A549 (cell line): ENCODE data around the gene DQX1. TPM values are rescaled to one million over a fixed set of nuclear protein-coding genes. Genes with fewer than 3 reads are reported as not detected.

Experiments used
- ATAC-seq, 2 experiments: fragments of 200-7000 bp in 1 of 2; fragments of >200 bp in 1 of 2; cut with Nextera tagmentation in 1 of 2; cut with Tn5 transposase in 1 of 2; 3 replicates each; pipeline versions ENCODE4 v1.8.0 to v1.9.1; 2018 to 2020; ENCODE audit warnings: mild to moderate bottlenecking in 1 of 2, moderate library complexity in 1 of 2
- CTCF ChIA-PET: fragments of 300-600 bp; sonication (Branson Sonifier 250); formaldehyde crosslinking; extraction: SDS; loops from one replicate; lab custom pipeline; 2021; ENCODE audit warnings: antibody characterized with exemption, inconsistent platforms; lab: Yijun Ruan, JAX
- POLR2A ChIA-PET: fragments of 350-600 bp; formaldehyde crosslinking; extraction: SDS; loops from one replicate; lab custom pipeline; 2021; ENCODE audit warnings: antibody characterized with exemption, inconsistent platforms; lab: Yijun Ruan, JAX
- DNase-seq, 2 experiments: peaks; one replicate each; pipeline versions ENCODE4 v3.0.0 to v3.0.0-alpha.2; 2011 to 2016; ENCODE audit warnings: low read depth in 1 of 2, low spot score in 1 of 2
- FAIRE-seq: peaks from 2 replicates; lab custom pipeline; 2011; peaks lifted over from hg19 to GRCh38; lab: Jason Lieb, UNC
- H3K27ac ChIP-seq, 2 experiments: fragments of >200 bp; sonication (Bioruptor Twin); formaldehyde crosslinking; 3 replicates each; pipeline ENCODE4 v1.5.1; 2016 to 2017
- H3K4me1 ChIP-seq: fragments of >200 bp; sonication (Bioruptor Twin); formaldehyde crosslinking; 3 replicates; pipeline ENCODE4 v1.6.1; 2016
- H3K4me2 ChIP-seq: fragments of >200 bp; sonication (Bioruptor Twin); formaldehyde crosslinking; 3 replicates; pipeline ENCODE4 v1.6.1; 2016
- H3K4me3 ChIP-seq: fragments of >200 bp; sonication (Bioruptor Twin); formaldehyde crosslinking; 3 replicates; pipeline ENCODE4 v1.5.1; 2016
- H3K9me3 ChIP-seq: fragments of >200 bp; sonication (Bioruptor Twin); formaldehyde crosslinking; 3 replicates; pipeline ENCODE4 v1.6.1; 2016
- CEBPB ChIP-seq, 2 experiments: fragments of >200 bp in 1 of 2; sonication (Bioruptor Twin) in 1 of 2; formaldehyde crosslinking in 1 of 2; IDR thresholded peaks; 2 replicates each; pipeline ENCODE4 v1.6.1; 2012 to 2016
- EHMT2 ChIP-seq: fragments of 200-600 bp; sonication (generic); IDR thresholded peaks from 2 replicates; pipeline ENCODE4 v1.6.1; 2016; ENCODE audit warnings: antibody characterized with exemption, low read depth, mild to moderate bottlenecking, moderate library complexity
- ELK1 ChIP-seq: fragments of 150-350 bp; IDR thresholded peaks from 2 replicates; pipeline ENCODE4 v1.6.1; 2014; ENCODE audit warnings: low read depth, mild to moderate bottlenecking, low read length
- ESRRA ChIP-seq: fragments of 150-350 bp; IDR thresholded peaks from 2 replicates; pipeline ENCODE4 v1.6.1; 2014; ENCODE audit warnings: mild to moderate bottlenecking, low read length, borderline replicate concordance
- FOSB ChIP-seq: fragments of 250-450 bp; sonication (Bioruptor Pico); IDR thresholded peaks from 2 replicates; pipeline ENCODE4 v1.5.0; 2020; ENCODE audit warnings: mild to moderate bottlenecking, moderate library complexity
- GATA3 ChIP-seq: IDR thresholded peaks from 2 replicates; pipeline ENCODE4 v1.6.1; 2012; ENCODE audit warnings: borderline replicate concordance
- HDAC2 ChIP-seq: fragments of 200-600 bp; sonication (generic); IDR thresholded peaks from 2 replicates; pipeline ENCODE4 v1.6.1; 2016
- HOXA7 ChIP-seq: fragments of 250-450 bp; sonication (Bioruptor Pico); IDR thresholded peaks from 2 replicates; pipeline ENCODE4 v1.5.0; 2020; ENCODE audit warnings: mild to moderate bottlenecking, moderate library complexity
- HOXB5 ChIP-seq: fragments of 250-450 bp; sonication (Bioruptor Pico); IDR thresholded peaks from 2 replicates; pipeline ENCODE4 v1.5.0; 2020; ENCODE audit warnings: mild to moderate bottlenecking, moderate library complexity
- KDM1A ChIP-seq: fragments of 200-600 bp; sonication (generic); IDR thresholded peaks from 2 replicates; pipeline ENCODE4 v1.6.1; 2016; ENCODE audit warnings: low read depth, mild to moderate bottlenecking
- MAFK ChIP-seq: fragments of 450-650 bp; IDR thresholded peaks from 2 replicates; pipeline ENCODE4 v1.6.1; 2014; ENCODE audit not compliant: partially characterized antibody
- NFE2L2 ChIP-seq: fragments of 150-350 bp; conservative IDR thresholded peaks from 2 replicates; pipeline ENCODE4 v1.6.1; 2014; ENCODE audit warnings: low read length
- NPAS2 ChIP-seq: fragments of 250-450 bp; sonication (Bioruptor Pico); IDR thresholded peaks from 2 replicates; pipeline ENCODE4 v1.8.0; 2022; ENCODE audit warnings: mild to moderate bottlenecking, moderate library complexity, borderline replicate concordance
- NR3C1 ChIP-seq: fragments of >200 bp; sonication (Bioruptor Twin); formaldehyde crosslinking; IDR thresholded peaks from 3 replicates; pipeline ENCODE4 v1.6.1; 2017
- RAD21 ChIP-seq, 2 experiments: fragments of >200 bp in 1 of 2; sonication (Bioruptor Twin) in 1 of 2; formaldehyde crosslinking in 1 of 2; IDR thresholded peaks in 1 of 2; conservative IDR thresholded peaks in 1 of 2; 2 replicates in 1 of 2; 3 replicates in 1 of 2; pipeline ENCODE4 v1.6.1; 2012 to 2018; ENCODE audit warnings: inconsistent platforms in 1 of 2
- RCOR1 ChIP-seq: fragments of 150-350 bp; IDR thresholded peaks from 2 replicates; pipeline ENCODE4 v1.6.1; 2014; ENCODE audit warnings: antibody characterized with exemption, low read length, low read depth
- RNF2 ChIP-seq: fragments of 200-600 bp; sonication (generic); IDR thresholded peaks from 2 replicates; pipeline ENCODE4 v1.6.1; 2016; ENCODE audit warnings: low read depth, mild to moderate bottlenecking, antibody characterized with exemption, moderate library complexity, borderline replicate concordance
- SREBF2 ChIP-seq: fragments of 450-650 bp; IDR thresholded peaks from 2 replicates; pipeline ENCODE4 v1.6.1; 2014; ENCODE audit warnings: mild to moderate bottlenecking, moderate library complexity
- TFCP2L1 ChIP-seq: fragments of 250-450 bp; sonication (Bioruptor Pico); IDR thresholded peaks from 2 replicates; pipeline ENCODE4 v1.5.0; 2021; ENCODE audit warnings: mild to moderate bottlenecking
- ZC3H11A ChIP-seq: fragments of 450-650 bp; IDR thresholded peaks from 2 replicates; pipeline ENCODE4 v1.6.1; 2014; ENCODE audit warnings: antibody characterized with exemption, mild to moderate bottlenecking
- ZFP36 ChIP-seq: fragments of 450-650 bp; IDR thresholded peaks from 2 replicates; pipeline ENCODE4 v1.6.1; 2014; ENCODE audit warnings: borderline replicate concordance; ENCODE audit not compliant: partially characterized antibody
- ZNF302 ChIP-seq: fragments of 250-450 bp; sonication (Bioruptor Pico); IDR thresholded peaks from 2 replicates; pipeline ENCODE4 v1.9.0; 2021; ENCODE audit warnings: inconsistent platforms, mild to moderate bottlenecking, moderate library complexity
- WGBS: methylation state at CpG from one replicate; pipeline ENCODE4 v1.1.6; 2017; ENCODE audit errors: missing lambda C conversion rate; 5-methylcytosine and 5-hydroxymethylcytosine counted together
- polyA plus RNA-seq, 4 experiments: library from polyadenylated mRNA; depleted of rRNA in 3 of 4; stranded (reverse); fragments of >200 nt; fragmentation: RNase III in 1 of 4; extraction: RNeasy Plus Mini Kit Qiagen cat#74134 plus additional on column Dnase treatment in 1 of 4; gene quantifications; 2 replicates in 3 of 4; 3 replicates in 1 of 4; pipeline ENCODE4 v1.2.3, GENCODE V29; 2011 to 2017
- TF ChIP-seq, protein P1 (sequence below): fragments of 250-450 bp; sonication (Bioruptor Pico); IDR thresholded peaks from 2 replicates; pipeline ENCODE4 v1.5.0; 2020; ENCODE audit warnings: low read depth, mild to moderate bottlenecking, moderate library complexity

DQX1 gene
- polyA plus RNA-seq, 2 of the 4 experiments (the other 2 are of a cell fraction): 0.15 to 0.39 TPM

DNA sequence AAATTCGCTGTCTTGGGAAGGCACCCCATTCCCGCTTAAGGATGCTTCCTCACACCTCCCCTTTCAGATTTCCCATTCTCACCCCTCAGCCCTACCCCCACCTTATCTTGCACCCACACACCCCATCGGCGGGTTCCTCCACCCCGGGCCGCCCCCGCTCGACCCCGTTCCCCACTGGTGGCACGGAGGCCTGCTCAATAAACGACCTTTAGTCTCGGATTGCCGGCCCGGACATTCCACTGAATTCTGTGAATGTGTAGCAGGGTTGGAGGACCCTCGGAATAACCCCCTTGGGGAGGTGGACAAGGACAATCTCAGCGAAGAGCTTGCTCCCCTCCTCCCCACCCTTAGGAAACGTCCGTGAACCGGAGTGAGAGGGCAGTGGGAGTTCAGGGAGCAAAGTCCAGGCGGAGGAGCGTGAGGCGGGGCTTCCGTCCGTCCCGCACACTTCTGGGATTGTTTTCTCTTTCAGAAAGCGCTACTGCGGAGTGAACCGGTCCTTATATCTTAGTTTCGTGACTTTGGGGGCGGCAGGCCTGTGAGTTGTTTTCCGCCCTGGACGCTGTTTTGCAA, 23.8 kb downstream of the DQX1 start:
- ChIA-PET POLR2A (interaction anchor here (1.8 kb wide), 1 partner anchor 19 kb away, joined by 11 read pairs; the partner anchor contains the start of genes CCDC142 and TTC31), CTCF (interaction anchor here (1.0 to 15.5 kb wide), 4 partner anchors 15 to 111 kb away, joined by 3 to 184 read pairs (median 10); partner anchors contain the start of genes CCDC142 and TTC31)
- H3K4me2 ChIP-seq: peak overlapping the region; percentile 72
- H3K4me3 ChIP-seq: peak overlapping the region; percentile 54
- H3K4me1 ChIP-seq: peaks cover 29% of the 10 kb centered on the region
- WGBS: 53% methylated on average over 27 of the region's 32 CpGs
- DNase-seq (no peak), FAIRE-seq (no peak), ATAC-seq (no peak)
- 0 out of 2 replicates have a peak, but pooled peaks have one; percentile 9 for TF ChIP-seq GATA3
- no peak for TF ChIP-seq RAD21 (conservative IDR thresholded peaks at IDR 0.05 in 1 of 2, IDR thresholded peaks at IDR 0.05 in 1 of 2)
- TF ChIP-seq RCOR1: no peak
- no peak for TF ChIP-seq SREBF2
- TF ChIP-seq, protein P1, sequence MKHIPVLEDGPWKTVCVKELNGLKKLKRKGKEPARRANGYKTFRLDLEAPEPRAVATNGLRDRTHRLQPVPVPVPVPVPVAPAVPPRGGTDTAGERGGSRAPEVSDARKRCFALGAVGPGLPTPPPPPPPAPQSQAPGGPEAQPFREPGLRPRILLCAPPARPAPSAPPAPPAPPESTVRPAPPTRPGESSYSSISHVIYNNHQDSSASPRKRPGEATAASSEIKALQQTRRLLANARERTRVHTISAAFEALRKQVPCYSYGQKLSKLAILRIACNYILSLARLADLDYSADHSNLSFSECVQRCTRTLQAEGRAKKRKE (CRISPR knock-in tag): no peak
- no peak for TF ChIP-seq NR3C1
- no peak for TF ChIP-seq EHMT2
- H3K9me3 ChIP-seq: no peaks in the 10 kb centered on the region
- peak overlapping the region; percentile 83 to 96 for H3K27ac ChIP-seq

DNA sequence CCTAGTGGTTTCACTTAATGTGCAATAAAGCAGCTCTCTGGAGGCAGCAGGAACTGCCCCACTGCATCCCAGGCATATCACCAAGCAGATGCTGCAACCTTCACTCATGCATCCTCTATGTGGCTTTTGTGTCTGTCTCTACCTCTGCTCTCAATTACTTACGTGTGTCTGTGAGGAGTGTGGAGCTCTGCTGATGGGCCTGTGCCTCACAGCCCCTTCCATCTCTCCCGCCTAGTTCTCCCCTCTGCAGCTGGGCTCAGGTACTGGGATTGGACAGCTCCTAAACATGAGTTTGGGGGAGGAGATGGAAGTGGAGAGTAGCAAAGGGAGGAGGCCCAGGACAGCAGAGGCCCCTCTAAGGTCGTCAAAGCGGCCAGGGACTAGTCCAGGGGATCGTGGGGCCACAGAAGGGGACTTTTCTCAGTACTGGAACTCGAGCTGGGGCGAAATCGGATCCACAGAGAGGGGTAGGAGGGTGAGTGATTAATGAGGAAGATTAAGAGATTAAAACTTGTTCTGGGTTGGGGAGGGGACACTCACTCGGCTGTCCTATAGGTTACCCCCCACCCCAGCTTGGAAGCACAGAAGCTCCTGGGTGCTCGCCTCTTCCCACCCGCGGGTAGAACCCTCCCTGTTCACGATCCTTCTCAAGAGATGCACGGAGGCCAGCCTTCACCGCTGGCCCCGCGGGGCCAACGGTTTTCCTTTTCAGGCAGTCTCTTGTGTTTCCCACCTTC, 24.5 kb downstream of the DQX1 start:
- FAIRE-seq: no peak
- no peak for DNase-seq
- Histone ChIP-seq H3K27ac (peak overlapping the region in 1 of 2 experiments; percentile 96; a peak in 4 of 6 replicates), H3K4me2 (peak overlapping the region; percentile 72), H3K9me3 (no peaks in the 10 kb centered on the region), H3K4me1 (peaks cover 27% of the 10 kb centered on the region), H3K4me3 (peak overlapping the region; percentile 54)
- ATAC-seq: no peak; a peak in 2 of 6 replicates
- WGBS: 88% methylated on average over 18 of the region's 18 CpGs
- CTCF ChIA-PET: interaction anchor here (0.9 to 15.5 kb wide), 7 partner anchors 8 to 374 kb away, joined by 3 to 184 read pairs (median 4); partner anchors contain the start of genes CCDC142 and TTC31
- TF ChIP-seq HOXB5 (CRISPR knock-in tag): no peak
- no peak for TF ChIP-seq RCOR1
- TF ChIP-seq ZNF302 (CRISPR knock-in tag): no peak
- POLR2A ChIA-PET: interaction anchor here (1.0 to 1.6 kb wide), 3 partner anchors 12 to 87 kb away, joined by 3 to 5 read pairs (median 4); partner anchors contain the start of genes CCDC142 and TTC31

DNA sequence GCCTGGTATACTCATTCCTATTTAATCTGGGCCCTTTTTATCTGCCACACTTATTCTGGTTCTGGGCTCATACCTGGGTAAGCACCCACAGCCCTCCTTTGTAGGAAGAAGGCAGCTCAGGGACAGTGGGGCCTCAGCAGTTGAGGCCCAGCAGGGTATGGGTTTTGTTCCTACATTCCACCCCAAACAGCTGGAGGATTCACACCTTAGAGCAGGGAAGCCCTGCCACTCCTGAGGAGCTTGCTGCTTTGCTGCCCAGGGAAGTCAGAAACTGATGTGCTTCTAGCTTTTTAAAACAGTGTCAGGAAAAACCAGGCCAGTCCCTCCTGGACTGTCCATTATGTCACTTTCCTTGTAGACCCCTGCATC, 25.5 kb downstream of the DQX1 start:
- Histone ChIP-seq H3K9me3 (no peaks in the 10 kb centered on the region), H3K27ac (no peak overlapping the region), H3K4me3 (no peak overlapping the region), H3K4me2 (no peak overlapping the region), H3K4me1 (peaks cover 18% of the 10 kb centered on the region)
- ChIA-PET CTCF (interaction anchor here (0.8 to 15.5 kb wide), 7 partner anchors 13 to 375 kb away, joined by 3 to 184 read pairs (median 4); partner anchors contain the start of genes AUP1, CCDC142, HTRA2 and MRPL53), POLR2A (interaction anchor here (1.0 to 1.6 kb wide), 3 partner anchors 11 to 88 kb away, joined by 3 to 5 read pairs (median 4); partner anchors contain the start of genes CCDC142 and TTC31)
- ATAC-seq (no peak), DNase-seq (no peak), FAIRE-seq (no peak)
- no peak for TF ChIP-seq RNF2
- TF ChIP-seq FOSB: no peak
- no peak for TF ChIP-seq ZC3H11A
- TF ChIP-seq ZNF302 (CRISPR knock-in tag): no peak
- TF ChIP-seq NPAS2 (CRISPR knock-in tag): no peak
- TF ChIP-seq HDAC2: no peak
- TF ChIP-seq ZFP36: no peak

- CTCF ChIA-PET: interaction anchor here (0.8 to 15.5 kb wide), 7 partner anchors 13 to 375 kb away, joined by 3 to 184 read pairs (median 4); partner anchors contain the start of genes AUP1, CCDC142, HTRA2 and MRPL53
- no peak overlapping the region for H3K4me2 ChIP-seq
- FAIRE-seq (no peak), DNase-seq (no peak), ATAC-seq (no peak)
- WGBS: 81% methylated on average over 15 of the region's 15 CpGs
- no peak overlapping the region for H3K27ac ChIP-seq
- H3K4me1 ChIP-seq: peaks cover 13% of the 10 kb centered on the region
- POLR2A ChIA-PET: interaction anchor here (1.1 to 1.6 kb wide), 2 partner anchors 11 to 17 kb away, joined by 4 to 5 read pairs; partner anchors contain the start of genes CCDC142 and TTC31
- H3K4me3 ChIP-seq: no peak overlapping the region
- H3K9me3 ChIP-seq: no peaks in the 10 kb centered on the region
- TF ChIP-seq ESRRA: no peak
- TF ChIP-seq MAFK: no peak
- no peak for TF ChIP-seq CEBPB (IDR thresholded peaks at IDR 0.05)
- TF ChIP-seq HOXA7 (CRISPR knock-in tag): no peak
- TF ChIP-seq NR3C1: no peak
- TF ChIP-seq NFE2L2: no peak
- no peak for TF ChIP-seq TFCP2L1
- TF ChIP-seq KDM1A: no peak
- TF ChIP-seq FOSB: no peak
- no peak for TF ChIP-seq ELK1
Measured at GRCh38 chr2:74499940-74500577, 26.0 kb downstream of the DQX1 start.
